Activated CD4-positive, alpha-beta T cell treated with anti-CD3 and anti-CD28 coated beads for 1 hour (primary cell): ENCODE data around the gene ZSCAN18.
A peak's percentile ranks its signal among the peaks of the same experiment; 100 is the strongest.
"Not testable (repeated sequence)": the region's sequence is repeated elsewhere in the genome, so short reads cannot be mapped to it uniquely, and the experiment has no call there.

Source experiments
- DNase-seq: peaks from one replicate; pipeline ENCODE4 v3.0.0-alpha.2; 2020

ZSCAN18 gene, protein sequence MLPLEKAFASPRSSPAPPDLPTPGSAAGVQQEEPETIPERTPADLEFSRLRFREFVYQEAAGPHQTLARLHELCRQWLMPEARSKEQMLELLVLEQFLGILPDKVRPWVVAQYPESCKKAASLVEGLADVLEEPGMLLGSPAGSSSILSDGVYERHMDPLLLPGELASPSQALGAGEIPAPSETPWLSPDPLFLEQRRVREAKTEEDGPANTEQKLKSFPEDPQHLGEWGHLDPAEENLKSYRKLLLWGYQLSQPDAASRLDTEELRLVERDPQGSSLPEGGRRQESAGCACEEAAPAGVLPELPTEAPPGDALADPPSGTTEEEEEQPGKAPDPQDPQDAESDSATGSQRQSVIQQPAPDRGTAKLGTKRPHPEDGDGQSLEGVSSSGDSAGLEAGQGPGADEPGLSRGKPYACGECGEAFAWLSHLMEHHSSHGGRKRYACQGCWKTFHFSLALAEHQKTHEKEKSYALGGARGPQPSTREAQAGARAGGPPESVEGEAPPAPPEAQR

GRCh38 chr19:58097781-58098681 is at the start of gene ZSCAN18:
TSS of gene ZSCAN18 (minus strand) at chr19:58098231. CDS start at chr19:58090267, 7,964 bp downstream.
- DNase-seq = peak; percentile 97

DNA sequence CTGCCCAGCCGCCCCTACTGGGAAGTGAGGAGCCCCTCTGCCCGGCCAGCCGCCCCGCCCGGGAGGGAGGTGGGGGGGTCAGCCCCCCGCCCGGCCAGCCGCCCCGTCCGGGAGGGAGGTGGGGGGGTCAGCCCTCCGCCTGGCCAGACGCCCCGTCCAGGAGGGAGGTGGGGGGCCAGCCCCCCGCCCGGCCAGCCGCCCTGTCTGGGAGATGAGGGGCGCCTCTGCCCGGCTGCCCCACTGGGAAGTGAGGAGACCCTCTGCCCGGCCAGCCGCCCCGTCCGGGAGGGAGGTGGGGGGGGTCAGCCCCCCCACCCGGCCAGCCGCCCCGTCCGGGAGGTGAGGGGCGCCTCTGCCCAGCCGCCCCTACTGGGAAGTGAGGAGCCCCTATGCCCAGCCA is 49.4 kb upstream of the ZSCAN18 start:
- DNase-seq = not testable (repeated sequence)

DNA sequence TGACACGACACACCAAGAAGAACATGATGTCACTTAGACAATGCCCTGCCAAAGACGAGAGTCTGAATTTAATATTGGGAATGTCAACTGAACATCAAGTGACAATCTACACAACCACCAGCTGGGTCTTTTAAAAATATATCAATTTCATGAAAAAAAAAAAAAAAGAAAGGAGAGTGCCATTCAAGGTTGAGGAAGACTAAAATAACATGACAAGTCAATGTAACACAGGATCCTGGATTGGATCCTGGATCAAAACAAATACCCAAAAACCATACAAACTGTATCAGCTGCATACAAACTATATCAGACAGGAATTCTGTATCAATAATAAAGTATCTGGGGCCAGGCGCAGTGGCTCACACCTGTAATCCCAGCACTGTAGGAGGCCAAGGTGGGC is 47.8 kb upstream of the ZSCAN18 start:
- no peak for DNase-seq

- no peak for DNase-seq
Observed at GRCh38 chr19:58134244-58134643, 36.2 kb upstream of the ZSCAN18 start.

DNA sequence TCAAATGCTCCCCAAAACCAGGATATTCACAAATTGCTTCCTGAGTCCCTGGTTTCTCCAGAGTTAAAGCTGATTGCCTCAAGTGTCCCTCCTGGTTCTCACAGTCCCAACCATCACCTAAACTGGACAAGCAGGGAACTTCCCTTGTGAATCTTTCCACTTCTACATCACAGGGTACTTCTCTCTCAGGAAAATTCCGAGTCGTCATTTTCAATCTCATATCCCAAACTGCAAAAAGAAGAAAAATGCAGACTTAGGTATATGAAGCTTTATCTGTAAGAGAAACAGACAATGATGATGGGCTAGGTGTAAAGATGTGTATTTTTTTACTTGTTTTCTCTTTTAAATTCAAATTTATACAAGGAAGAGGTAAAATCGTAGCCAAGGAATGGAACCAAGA is 31.3 kb upstream of the ZSCAN18 start:
- DNase-seq = no peak

- no peak for DNase-seq
Observed at GRCh38 chr19:58128041-58128685, 30.1 kb upstream of the ZSCAN18 start.

DNA sequence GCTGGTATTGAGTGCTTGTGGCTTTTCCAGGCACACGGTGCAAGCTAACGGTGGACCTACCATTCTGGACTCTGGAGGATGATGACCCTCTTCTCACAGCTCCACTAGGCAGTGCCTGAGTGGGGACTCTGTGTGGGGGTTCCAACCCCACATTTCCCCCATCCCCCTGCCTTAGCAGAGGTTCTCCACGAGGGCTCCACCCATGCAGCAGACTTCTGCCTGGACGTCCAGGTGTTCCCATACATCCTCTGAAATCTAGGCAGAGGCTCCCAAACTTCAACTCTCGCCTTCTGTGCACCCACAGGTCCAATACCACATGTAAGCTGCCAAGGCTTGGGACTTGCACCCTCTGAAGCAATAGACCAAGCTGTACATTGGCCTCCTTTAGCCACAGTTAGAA is 25.3 kb upstream of the ZSCAN18 start:
- no peak for DNase-seq

GRCh38 chr19:58118979-58119733 is 21.1 kb upstream of the ZSCAN18 start:
- DNase-seq = no peak

DNA sequence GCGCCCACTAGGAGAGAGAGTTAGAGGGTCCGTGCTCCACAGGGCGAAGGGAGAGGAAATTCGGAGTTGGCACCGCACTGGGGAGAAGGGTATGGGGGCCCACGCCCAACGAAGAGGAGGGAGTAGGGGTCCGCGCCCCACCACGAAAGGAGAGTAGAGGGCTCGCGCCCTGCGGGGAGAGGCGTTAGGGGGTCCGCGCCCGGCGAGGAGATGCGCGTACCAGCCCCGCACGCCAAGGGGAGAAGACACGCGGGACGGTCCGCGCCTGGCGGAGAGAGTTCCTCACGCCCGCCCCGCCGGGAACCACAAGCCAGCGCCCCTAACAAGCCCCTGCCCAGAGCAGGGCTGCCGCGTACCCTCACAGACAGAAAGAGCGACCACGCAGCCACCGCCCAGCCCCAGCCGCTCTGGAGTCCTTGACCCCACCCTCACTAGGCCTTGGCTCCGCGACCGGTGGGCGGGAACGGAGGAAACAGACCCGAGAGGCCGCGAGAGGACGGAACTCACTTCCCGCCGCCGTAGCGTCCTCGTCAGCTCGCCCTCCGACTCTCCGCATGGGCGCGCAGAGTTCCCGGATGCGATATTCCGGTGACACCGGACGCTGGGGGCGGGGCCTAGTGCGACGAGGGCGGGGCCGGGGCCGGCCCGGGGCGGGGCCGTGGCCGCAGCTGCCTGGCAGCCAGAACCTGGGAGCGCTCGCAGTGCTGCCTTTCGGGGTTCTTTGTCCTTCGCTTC is 20.0 kb upstream of the ZSCAN18 start:
- DNase-seq = no peak

DNA sequence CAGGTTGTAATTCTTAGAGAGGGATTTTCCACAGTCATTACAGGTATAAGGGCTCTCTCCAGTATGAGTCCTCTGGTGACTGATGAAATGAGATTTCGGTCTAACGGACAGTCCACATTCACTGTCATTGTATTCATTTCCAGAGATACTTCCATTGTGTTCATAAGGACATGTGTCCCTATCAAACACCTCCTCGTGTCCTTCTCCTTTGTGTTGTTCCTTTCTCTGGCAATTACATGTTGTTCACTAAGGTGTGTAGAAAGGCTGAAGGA is 10.5 kb upstream of the ZSCAN18 start:
- DNase-seq = no peak

GRCh38 chr19:58107778-58108545 is 9.9 kb upstream of the ZSCAN18 start:
- DNase-seq = no peak

GRCh38 chr19:58098682-58098998 is 609 bp upstream of the ZSCAN18 start:
- no peak for DNase-seq

DNA sequence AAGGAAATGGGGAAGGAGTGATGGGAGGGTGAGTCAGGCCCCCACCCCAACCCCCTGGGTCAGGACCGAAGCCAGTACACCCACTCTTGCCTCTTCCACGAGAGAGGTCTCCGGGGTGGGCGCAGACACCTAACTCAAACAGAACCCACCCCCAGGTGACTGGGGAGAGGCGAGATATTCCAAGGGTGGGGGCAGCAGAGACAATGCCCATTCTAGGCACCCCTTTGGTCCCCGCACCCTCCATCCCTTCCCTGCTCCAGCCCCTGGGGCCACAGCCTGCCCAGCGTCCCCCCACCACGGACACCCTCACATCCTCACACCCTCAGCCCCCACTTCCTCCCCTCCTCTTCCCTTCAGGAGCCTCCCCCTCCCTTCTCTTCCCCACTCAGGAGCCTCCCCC is 682 bp downstream of the ZSCAN18 start:
- DNase-seq = no peak

DNA sequence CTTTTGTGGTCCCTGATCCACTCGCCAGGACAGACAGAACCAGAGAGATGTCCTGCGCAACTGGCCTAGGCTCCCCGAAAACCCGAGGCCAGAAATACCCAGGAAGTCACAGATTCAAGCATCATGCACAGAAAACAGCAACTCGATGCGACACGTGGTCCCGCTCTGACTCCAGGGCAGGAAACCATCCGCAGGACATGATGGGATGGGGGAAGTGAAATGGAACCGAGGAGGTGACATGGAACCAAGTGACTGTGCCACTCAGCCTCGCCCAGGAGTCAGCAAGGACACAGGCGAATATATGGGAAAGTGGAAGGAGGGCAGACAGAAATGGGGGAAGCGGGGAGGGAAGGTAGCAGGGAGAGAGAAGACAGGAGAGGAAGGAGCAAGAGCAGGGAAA is 1.1 kb downstream of the ZSCAN18 start:
- no peak for DNase-seq

DNA sequence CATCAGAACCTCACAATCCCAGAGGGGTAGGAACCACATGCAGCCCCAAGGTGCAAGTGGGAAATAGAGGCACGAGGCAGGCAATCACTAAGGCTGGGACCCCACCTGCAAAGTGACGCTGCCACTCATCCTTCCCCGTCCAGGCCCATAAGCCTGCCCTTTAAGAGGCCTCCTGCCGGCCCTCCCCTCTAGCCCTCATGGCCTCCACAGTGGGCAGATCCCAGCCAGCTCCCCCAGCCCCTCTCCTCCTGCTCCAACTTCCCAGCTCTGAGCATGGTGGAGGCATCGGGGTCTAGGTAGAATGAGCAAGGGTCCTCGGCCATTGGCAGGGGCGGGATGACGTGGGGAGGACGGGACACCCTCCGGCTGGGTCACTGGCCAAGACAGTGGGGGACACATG is 2.7 kb downstream of the ZSCAN18 start:
- DNase-seq = no peak

DNA sequence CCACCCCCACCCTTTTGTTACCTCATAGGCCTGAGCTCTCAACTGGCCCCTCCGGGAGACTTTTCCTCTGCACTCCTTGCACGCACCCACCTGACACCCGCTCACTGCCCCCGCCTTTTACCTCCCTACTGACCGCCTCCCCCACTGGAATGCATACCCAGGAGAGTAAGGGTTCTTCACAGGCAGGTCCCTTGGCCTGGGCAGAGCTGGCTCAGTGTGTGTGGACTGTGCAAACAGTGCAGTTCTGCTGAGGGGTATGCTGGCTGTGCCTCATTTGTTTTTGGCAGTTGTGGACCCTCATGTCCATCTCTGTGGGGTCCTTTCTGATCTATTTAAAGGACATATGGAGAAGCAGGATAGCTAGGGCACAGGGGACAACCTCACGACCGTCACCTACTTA is 5.0 kb downstream of the ZSCAN18 start:
- no peak for DNase-seq

DNA sequence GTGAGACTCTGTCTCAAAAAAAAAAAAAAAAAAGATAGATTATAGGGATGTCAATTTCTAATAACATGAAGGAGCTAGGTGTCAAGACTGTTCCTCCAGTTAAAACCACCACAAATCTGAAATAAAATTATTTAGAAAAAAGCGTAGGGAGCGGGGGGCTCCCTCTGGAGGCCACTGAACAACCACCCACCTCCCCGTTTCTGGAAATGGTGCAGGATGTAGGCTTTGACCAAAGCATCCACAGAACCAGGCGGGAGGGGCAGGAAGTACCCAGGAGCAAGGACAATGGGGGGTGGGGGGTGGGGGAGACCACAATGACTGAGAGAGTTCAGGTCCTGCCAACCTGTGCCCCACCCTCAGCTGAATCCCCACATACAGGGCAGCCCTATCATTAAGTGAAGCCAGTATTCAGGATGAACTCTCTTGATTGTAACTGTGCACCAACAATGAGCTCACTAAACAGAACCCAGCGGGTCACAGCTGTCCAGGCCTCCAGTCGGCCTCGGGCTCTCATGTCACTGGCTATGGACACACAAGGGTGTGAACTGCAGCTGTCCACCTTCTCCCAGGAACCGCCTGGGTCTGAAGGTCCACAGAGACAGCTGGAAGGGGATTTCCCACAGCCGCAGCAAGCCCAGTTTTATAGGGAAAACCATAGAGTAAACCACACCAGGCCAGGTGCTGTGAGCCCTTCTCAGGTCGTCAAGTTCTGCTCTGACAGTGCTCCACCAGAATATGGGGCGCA is 6.6 kb downstream of the ZSCAN18 start:
- no peak for DNase-seq

GRCh38 chr19:58089846-58090245 is 8.2 kb downstream of the ZSCAN18 start:
- DNase-seq = no peak

DNA sequence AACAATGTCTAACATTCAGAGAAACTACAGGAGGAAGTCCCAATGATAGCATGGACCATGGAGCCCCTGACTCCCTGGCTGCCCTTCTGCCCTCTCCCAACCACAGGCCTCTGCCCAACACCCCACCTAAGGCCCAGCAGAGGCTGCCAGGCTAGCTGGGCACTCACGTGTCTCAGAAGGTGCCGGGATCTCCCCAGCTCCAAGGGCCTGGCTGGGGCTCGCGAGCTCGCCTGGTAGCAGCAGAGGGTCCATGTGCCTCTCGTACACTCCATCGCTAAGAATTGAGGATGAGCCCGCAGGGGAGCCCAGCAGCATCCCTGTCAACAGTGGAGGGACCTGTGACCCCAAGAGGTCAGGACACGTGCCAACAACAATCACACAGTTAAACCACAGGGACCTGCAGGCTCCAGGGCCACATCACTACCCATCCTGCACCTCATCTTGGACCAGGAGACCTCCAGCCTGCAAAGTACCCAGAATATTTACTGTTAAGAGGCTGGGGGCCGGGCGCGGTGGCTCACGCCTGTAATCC is 9.4 kb downstream of the ZSCAN18 start:
- DNase-seq = no peak
